Stimulated activated CD8-positive, alpha-beta memory T cell treated with anti-CD3 and anti-CD28 coated beads, Interleukin-12 subunit alpha, Interleukin-12 subunit beta, amount 100 ng/mL, for 4 hours (primary cell): ENCODE measurements around the gene ACAD10.
A peak's percentile ranks its signal among the peaks of the same experiment; 100 is the strongest.
"Not testable (repeated sequence)": the region's sequence is repeated elsewhere in the genome, so short reads cannot be mapped to it uniquely, and the experiment has no call there.

Experiments
- DNase-seq: peaks from one replicate; pipeline ENCODE4 v3.0.0-alpha.2; 2020; ENCODE audit warnings: low read depth

The ACAD10 gene

DNA sequence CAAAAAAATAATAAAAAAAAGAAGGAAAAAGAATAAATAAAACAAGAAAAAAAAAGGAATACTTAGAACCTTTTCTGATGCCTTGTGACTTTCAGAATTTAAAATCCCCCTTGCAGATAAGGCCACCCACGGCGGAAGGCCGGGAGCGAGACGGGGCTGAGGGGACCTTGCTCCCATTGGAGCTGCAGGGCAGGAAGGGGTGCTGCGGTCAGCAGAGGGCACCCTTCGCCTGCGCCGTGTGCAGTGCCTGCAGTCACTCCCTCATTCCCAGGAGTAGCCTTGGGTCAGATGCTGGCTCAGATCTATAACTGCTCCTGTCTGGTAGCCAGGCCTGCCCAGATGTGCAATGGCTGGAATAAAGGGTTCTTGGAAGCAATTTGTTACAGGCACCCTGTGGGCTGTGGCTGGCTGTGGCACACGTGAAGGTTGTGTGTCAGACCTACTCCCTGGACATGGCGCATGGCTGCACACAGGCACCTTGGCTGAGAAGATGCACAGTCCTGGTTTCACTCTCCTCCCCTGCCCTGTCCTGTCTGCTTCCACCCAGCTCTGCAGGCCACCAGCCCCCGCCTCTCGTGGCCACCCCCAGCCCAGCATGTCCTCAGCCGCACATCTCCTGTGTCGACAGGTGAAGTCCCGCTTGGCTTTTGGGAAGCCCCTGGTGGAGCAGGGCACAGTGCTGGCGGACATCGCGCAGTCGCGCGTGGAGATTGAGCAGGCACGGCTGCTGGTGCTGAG lies 67.5 kb downstream of the ACAD10 start:
- no peak for DNase-seq

DNA sequence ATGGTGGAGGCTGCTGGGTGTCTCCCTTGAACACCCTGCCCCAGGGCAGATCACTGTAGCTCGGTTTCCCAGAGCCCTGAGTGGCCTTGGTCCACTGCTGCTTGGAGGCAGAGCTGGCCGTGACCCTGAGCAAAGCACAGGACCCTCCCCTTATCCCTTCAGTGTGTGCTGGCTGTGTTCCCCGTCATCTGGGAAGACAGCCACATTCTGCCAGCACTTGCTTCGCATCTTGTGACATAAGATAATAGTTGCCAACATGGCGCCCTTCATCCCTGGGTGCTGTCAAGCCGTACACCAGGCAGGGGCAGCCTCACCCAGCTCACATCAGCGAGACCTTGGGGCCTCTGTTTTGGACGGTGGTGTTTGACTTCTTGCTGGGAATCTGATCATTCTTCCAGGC lies 68.8 kb downstream of the ACAD10 start:
- no peak for DNase-seq

DNA sequence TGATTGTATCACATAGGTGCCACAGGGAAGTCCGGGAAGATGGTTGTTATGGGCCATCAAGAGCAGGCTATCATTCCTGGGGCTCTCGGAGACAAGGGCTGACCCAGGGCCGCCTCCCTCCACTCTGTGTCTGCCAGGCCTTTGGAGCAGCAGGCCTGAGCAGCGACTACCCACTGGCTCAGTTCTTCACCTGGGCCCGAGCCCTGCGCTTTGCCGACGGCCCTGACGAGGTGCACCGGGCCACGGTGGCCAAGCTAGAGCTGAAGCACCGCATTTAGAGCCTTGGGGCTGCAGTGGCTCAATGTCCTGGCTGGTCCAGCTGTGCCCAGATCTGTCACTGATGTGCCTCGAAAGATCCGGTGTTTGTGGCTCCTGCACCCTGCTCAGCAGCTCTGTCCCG lies 70.3 kb downstream of the ACAD10 start:
- DNase-seq = no peak

DNA sequence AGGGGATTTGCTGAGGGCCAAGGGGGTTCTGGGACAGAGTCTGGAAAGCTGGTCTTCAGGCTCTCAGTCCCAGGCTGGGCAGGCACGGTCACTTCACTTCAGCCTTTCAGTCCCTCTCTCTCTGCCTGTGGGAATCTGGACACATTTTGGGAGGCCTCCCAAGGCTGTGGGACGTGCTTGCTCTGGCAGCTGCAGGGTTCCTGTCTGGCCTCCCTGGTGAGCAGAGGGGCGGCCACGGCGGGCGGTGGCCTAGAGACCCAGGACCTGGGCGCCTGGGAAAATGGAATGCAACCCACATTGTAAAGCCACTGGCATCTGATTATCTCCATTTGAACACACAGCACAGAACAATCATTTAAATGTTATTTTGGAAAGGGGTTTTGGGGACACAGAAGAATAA lies 70.8 kb downstream of the ACAD10 start:
- DNase-seq = no peak

DNA sequence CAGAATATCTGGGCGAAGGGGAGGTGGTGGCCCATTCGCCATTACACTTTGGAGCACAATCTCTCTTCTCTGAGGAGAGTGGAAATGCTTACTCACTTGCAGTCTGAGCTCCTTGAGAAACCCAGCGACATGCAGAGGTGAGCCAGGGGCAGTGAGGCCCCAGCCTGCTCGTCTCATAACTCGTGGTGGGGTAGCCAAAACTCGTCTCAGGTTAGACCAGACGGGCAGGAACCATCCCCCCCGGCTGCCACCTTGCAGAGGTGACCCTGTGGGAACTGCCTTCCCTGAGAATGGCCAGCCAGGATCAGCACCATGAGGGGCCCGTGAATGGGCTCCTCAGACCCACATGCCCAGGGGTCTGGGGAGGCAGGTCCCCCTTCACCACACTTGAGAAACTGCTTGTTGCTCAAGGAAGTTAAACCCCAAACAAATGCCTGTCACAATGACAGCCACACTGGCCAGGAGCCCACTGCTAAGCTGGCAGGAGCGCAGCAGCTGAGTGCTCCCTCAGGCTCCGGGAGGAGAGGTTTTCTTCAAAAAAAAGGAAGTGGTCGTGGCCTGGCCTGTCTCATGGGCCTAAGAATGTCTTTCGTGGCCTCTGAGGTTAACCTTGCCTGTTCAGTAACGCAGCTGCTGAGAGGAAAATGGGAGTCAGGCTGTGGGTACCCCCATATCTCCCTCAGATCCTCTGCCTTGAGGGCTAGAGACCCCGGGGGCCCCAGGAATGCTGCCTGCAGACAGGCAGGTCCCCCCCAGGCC lies 71.7 kb downstream of the ACAD10 start:
- DNase-seq = no peak

DNA sequence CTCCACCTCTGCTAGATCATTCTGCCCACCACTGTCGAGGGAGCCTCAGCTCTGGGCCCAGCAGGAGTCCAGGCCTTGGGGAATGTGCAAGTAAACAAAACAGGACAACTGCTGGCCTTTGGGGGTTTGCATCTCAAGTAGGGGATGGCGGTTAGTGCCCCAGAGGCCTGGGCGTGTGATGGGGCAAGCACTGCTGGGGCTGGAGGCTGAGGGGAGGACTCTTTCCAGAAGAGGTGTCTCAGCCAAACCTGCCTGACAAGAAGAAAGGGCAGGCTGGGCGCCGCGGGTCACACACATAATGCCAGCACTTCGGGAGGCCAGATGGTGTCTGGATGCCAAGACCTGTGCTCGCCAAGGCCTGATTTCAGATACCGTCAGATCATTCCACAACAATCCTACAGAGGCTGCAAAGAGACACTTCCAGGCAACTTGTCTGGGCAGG lies 72.3 kb downstream of the ACAD10 start:
- no peak for DNase-seq

DNA sequence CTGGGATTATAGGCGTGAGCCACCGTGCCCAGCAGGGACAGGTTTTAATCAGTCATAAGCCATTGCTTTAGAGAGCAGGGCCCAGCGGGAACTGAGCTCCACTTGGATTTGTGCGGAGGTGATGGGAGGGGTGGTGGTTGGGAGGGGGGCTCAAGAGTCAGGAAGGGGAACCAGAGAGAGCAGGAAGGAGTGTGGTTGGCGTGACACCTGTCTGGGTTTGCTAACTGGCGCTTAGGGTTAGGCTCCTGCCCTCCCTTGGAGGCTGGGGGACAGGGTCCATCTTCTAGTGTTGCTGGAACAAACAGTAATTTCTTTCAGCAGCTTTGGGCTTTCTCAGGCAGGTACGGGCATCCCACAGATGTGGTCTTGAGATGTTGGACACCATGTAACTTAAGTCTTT lies 73.4 kb downstream of the ACAD10 start:
- DNase-seq = no peak

DNA sequence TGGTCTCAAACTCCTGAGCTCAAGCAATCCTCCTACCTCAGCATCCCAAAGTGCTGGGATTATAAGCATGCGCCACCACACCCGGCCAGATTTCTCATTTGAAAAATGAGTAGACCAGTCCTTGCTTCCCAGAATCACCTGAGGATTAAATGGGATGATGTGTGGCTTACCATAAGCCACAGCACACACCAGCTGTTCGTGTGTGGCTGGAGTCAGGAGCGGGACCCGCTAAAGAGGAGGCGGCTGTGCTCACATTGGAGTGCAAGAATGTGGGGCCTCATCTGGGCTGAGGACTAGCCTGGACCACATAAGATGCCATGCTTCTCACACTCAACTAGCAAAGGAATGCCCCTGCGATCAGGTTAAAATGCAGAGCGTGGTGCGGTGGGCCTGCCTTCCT lies 74.1 kb downstream of the ACAD10 start:
- DNase-seq = no peak

DNA sequence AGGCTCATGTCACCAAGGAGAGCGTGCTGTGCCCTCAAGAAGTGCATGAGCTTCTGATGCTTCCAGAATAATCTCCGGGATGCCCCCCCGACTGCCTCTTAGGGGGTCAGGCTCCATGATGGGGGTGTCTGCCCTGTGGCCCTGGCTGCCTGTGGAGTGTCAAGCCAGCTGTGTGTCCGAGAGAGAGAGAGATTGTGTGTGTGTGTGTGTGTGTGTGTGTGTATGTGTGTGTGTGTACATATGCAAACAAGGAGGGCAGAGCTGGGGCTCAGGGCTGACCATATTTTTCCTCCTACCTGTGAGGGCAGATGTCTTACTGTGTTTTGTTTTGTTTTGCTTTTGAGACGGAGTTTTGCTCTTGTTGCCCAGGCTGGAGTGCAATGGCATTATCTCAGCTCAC lies 75.2 kb downstream of the ACAD10 start:
- DNase-seq = no peak

DNA sequence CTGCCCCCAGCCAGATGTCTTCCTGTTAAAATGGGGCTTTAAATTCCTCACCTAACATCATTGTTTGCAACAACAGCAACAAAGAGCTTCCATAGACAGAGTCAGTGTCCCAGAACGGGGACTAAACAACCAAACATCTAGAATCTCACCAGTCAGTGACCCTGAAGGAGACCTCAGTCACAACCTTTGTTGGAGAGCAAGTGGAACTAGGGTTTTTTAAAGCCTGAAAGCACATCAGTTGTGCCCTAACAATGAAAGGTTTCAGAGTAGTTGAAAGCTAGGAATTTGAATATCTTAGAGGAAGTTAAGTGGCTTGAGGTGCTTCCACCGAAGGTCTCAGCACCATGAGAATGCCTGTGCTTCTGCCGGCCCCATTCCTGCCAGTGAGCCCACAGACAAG lies 75.9 kb downstream of the ACAD10 start:
- no peak for DNase-seq

DNA sequence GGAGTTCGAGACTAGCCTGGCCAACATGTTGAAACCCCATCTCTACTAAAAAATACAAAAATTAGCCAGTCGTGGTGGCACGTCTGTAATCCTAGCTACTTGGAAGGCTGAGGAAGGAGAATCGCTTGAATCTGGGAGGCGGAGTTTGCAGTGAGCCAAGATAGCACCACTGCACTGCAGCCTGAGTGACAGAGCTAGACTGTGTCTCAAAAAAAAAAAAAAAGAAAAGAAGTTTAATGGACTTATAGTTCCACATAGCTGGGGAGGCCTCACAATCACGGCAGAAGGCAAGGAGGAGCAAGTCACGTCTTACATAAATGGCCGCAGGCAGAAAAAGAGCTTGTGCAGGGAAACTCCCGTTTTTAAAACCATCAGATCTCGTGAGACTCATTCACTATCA lies 77.7 kb downstream of the ACAD10 start:
- DNase-seq = not testable (repeated sequence)

DNA sequence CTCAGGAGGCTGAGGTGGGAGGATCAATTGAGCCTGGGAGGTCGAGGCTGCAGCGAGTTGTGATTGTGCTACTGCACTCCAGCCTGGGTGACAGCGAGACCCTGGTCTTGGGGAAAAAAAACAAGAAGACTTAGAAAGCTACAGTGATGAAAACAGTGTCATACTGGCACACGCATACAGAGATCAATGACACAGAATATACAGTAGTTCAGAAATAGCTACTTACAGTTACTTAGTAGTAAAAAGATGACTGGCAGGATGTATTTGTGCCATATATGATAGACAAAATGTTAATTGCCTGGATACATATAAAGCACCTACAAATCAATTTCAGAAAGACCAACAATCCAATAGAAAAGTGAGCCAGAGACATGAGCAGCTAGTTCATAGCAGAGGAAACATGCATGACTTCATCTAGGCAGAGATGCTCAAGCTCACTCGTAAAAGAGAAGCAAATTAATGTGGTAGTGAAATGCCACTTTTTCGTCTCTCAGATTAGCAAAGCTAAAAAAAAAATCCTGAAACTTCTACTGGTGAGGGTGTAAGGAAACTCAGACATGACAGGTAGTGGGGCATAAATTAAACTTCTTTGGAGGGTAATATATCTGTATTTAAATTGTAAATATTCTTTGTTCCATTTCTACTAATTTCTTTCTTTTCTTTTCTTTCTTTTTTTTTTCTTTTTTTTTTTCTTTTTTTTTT lies 78.4 kb downstream of the ACAD10 start:
- DNase-seq = no peak

DNA sequence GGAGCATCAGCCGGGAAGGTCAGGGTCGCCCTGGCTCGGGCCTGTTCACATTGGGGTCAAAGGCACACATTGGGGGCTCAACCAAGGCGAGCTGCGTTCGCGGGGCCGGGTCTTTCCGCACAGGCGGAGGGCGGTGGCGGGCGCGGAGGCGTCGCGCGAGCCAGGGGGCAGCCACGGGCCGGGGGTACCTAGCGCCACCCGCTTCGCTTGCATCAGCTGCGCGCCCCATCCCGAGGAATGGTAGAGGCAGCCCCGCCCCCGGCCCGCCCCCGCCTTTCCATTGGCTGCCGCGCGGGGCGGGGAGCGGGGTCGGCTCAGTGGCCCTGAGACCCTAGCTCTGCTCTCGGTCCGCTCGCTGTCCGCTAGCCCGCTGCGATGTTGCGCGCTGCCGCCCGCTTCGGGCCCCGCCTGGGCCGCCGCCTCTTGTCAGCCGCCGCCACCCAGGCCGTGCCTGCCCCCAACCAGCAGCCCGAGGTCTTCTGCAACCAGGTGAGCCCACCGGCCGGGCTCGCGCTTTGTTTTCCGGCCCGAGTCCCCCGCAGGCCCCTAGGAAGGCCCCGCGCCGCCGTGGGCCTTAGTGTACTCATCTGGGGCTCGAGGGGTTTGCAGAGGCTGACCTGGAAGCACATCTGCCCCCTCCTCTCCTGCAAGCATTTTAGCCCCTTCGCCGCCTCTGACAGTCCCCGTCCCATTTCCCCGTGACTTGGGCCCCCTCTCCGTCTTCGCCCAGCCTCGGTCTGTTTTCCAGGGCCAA lies 80.9 kb downstream of the ACAD10 start, which contains the start of gene ALDH2:
Gene ALDH2, plus strand, starts transcription at position 326 of the 754 bp plus-strand sequence. Its CDS starts 50 bp downstream, at position 376.
- DNase-seq = peak; percentile 22

DNA sequence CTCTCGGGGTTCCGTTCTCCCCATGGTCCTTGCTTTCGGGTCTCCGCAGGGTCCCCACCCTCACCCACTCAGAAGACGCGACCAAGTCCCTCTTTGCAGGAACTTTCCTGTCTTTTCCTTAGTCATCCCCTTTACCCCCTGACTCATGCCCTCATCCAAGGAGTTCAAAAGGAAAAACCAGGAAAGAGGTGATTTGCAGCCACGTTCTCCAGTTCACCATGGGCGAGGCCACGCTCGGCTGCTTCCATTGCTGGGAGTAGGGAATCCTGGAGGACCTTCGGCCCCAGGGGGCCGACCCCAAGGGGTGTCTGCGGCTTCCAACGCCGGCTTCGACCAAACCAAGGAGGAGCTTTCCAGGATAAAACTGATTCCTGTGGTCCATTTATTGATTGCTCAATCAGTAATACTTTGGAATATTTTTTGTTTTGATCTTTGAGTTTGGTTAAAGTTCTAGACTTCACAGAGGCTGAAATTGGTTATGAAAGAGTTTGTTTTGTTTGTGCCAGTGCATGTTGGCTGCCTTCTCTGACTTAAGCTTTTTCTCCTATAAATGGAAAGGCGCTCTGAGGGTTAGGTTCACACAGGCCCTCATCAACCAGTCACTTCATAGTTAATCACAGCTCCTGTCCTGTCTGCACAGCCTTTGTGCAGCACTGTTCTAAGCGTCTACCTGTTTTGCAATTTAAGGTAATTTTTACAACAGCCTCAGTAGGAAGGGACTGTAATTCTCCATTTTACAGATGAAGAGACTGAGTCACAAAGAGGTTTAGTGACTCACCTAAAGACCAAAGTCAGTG lies 81.7 kb downstream of the ACAD10 start:
- DNase-seq = no peak

DNA sequence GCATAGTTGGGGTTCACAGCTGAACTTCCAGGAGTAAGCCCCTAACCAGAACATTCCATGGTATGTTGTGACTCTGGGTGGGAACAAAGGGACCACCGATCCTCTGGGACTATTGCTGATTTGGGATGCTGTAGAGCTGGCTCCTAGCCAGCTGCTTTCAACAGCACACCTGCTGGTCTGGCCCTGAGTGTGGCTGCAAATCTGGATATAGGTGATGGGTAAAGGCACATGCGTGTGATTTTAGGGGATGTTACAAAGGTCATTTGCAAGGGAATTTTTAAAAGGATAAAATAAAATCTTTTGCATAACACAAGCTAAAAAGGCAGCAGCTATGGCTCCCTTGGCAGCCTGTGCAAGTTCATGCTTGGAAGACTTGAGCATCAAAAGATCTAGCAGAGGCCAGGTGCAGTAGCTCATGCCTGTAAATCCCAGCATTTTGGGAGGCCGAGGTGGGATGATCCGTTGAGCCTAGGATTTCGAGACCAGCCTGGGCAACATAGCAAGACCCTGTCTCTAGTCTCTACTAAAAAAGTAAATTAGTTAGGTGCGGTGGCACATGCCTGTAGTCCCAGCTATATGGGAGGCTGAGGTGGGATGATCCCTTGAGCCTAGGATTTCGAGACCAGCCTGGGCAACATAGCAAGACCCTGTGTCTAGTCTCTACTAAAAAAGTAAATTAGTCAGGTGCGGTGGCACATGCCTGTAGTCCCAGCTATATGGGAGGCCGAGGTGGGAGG lies 82.5 kb downstream of the ACAD10 start:
- DNase-seq = no peak

DNA sequence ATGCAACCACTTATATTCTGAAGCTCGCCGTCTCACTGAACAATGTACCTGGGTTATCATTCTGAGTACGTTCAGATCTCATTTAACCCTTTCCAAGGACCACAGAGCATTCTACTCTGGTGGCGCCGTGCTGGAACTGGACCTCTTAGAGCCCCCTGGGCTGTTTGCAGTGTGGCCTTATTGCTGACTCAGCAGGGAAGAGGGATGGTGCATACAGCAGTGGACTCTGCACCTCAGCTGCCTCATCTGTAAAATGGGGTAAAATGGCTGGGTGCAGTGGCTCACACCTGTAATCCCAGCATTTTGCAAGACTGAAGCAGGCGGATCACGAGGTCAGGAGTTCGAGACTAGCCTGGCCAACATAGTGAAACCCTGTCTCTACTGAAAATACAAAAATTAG lies 83.7 kb downstream of the ACAD10 start:
- no peak for DNase-seq

DNA sequence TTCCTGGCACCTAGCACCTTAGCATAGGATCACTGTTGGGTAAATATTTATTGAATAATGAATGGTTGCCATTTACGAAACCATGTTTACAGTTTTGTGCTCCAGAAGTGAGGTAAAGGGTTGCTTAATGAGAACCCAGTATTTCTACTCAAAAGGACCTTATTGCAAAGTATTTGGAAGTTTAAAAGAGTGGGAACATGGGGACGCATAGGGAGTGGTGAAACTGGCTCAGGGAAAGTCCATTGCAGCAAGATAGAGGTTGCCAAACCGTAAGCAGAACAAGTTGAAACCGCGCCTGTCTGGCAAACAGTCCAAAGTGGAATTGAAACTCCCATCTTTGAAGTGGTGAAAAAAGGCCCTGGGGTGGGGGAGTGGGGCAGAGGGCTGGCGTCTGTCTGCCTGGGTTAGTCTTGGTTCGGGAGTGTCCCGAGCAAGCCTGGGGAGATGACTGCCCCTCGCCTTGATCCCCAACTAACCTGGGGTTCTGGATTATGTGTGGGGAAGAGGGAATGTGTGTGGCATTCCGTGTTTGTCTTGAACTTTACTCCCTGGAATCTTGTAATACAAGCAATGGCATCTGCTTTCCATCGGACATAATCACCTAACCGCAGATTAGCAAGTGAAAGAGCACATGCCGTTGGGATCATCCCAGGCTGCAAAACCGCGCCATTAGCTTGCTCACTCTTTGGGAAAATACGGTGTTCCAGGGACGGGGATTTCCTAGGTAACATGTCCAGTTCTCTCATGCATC lies 88.1 kb downstream of the ACAD10 start:
- no peak for DNase-seq

DNA sequence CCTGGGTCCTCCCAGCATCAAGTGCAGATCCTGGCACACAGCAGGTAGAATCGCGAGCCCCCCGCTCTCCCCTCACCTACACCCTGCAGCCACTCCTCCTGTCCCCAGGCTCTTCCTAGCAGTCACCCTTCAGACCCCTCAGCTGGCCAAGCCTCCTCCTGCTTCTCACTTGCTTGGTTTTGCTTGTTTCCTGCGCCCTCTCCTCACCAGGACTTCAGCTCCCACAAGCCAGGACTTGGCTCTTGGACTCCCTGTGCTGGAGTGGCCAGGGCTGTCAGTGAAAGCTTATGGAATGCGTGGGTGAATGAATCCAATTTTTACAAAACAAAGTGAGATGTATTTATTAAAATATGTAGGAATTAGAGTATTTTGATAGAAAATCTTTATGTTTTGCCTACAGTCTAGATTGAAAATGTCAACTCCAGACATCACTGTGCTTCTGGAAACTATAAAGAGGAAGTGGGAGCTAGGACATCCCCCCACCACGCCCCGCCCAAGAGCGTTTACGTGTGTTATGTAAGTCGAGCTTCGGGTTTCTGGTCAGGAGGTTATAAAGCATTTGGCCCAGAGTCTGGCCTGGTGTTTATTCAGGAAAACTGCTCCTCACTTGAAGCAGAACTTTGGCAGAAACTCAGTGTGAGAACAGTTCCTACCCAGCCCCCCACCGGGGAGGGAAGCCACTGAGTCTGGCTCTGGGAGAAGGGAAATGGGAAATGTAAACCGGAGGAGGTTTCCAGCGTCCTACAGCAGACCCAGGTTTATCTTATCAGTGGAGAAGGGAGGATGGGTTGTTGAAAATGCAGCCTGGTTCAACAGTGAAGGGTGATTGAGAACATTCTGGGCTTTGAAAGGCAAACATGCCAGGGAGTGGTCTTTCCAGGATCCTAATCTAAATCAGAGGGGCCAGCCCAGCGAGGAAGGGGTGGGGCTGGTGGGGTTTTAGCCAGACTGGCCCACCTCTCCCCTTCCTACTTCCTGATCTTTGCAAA lies 89.6 kb downstream of the ACAD10 start:
- no peak for DNase-seq
